Motor neuron (in vitro differentiated cells): ENCODE data around the gene TOPORS. TPM values are rescaled to one million over a fixed set of nuclear protein-coding genes. Genes with fewer than 3 reads are reported as not detected.
"Not testable (repeated sequence)": the region's sequence is repeated elsewhere in the genome, so short reads cannot be mapped to it uniquely, and the experiment has no call there.

ENCODE experiments used
- ATAC-seq, 8 experiments: fragments of 200-7000 bp; cut with Tn5 transposase; replicated peaks in 6 of 8; 2 replicates each; pipeline ENCODE4 v1.8.0; 2021; ENCODE audit warnings: mild to moderate bottlenecking in 8 of 8, moderate library complexity in 8 of 8
- H3K27ac ChIP-seq, 2 donors: fragments of 250-450 bp; sonication (Bioruptor Pico); 2 replicates each; pipeline ENCODE4 v1.9.0; 2021; ENCODE audit warnings: antibody characterized with exemption in 2 of 2, mild to moderate bottlenecking in 2 of 2, moderate library complexity in 1 of 2
- H3K4me1 ChIP-seq, 2 donors: fragments of 250-450 bp; sonication (Bioruptor Pico); replicated peaks in 1 of 2; 2 replicates each; pipeline ENCODE4 v1.6.1; 2021; ENCODE audit warnings: antibody characterized with exemption in 2 of 2, mild to moderate bottlenecking in 2 of 2, moderate library complexity in 1 of 2
- H3K4me3 ChIP-seq, 5 donors: fragments of 250-450 bp; sonication (Bioruptor Pico); 2 replicates each; pipeline ENCODE4 v1.9.0; 2021; ENCODE audit warnings: antibody characterized with exemption in 5 of 5, mild to moderate bottlenecking in 5 of 5, moderate library complexity in 4 of 5
- WGBS, 10 experiments: fragments of 450-650 bp; shearing (Covaris generic); methylation state at CpG; one replicate each; pipeline ENCODE4 v1.0.0; 2022; 5-methylcytosine and 5-hydroxymethylcytosine counted together
- in situ Hi-C, 9 experiments: fragments of 400-800 bp; cut with MboI; loops; one replicate each; pipeline ENCODE4 v1.15.0; 2021; ENCODE audit warnings: low sequenced_read_pairs in 9 of 9, low pct_unique_long_range_greater_than_20kb in 2 of 9; ENCODE audit not compliant: unreplicated experiment in 9 of 9
- total RNA-seq, 8 experiments: library from RNA; unstranded; fragments of 300-600 nt; gene quantifications; 2 replicates each; pipeline versions ENCODE4 v1.2.3 to v1.2.4, GENCODE V29; 2022

The TOPORS gene
- 10 to 100 TPM; 15.2 to 27.1 (median 21.2) TPM for total RNA-seq

- WGBS, 10 experiments = 0 to 3% (median 0%) methylated on average over 3 to 30 of the region's 46 CpGs
- in situ Hi-C loops = loop anchor here in 3 of 9 experiments (25.0 kb wide), 2 partner anchors 165 to 435 kb away; partner anchors contain the start of gene ACO1 (in 3 of the 3)
- H3K4me1 ChIP-seq = peaks cover 4 to 6% of the 10 kb centered on the region in 2 donors
Measured at GRCh38 chr9:32552172-32552872, at the start of gene TOPORS, which contains the start of gene SMIM27. TSS of gene TOPORS (minus strand) at chr9:32552586. CDS start at chr9:32552436, 150 bp downstream. TSS of gene SMIM27 (plus strand) at chr9:32552327. CDS start at chr9:32552435, 108 bp downstream.

GRCh38 chr9:32599021-32599420, 46.6 kb upstream of the TOPORS start:
- WGBS, 10 experiments = 7 to 89% (median 69%) methylated on average over 1 to 3 of the region's 3 CpGs; no CpG with 5 or more reads in 1 of the 10 experiments
- not testable (repeated sequence) for H3K4me1 ChIP-seq, H3K4me3 ChIP-seq, H3K27ac ChIP-seq, ATAC-seq
- in situ Hi-C loops = loop anchor here in 4 of 9 experiments (25.0 kb wide), 2 partner anchors 212 to 363 kb away; partner anchors contain the start of gene ACO1 (in 1 of the 4)

More at GRCh38 chr9:32552172-32552872, at the start of gene TOPORS, which contains the start of gene SMIM27:
- peak within 1 kb of the TSS; percentile 96 to 97 for H3K27ac ChIP-seq
- H3K4me3 ChIP-seq = peak within 1 kb of the TSS; percentile 75 to 100 (median 96)
- peak; percentile 72 to 78 (median 73) for ATAC-seq

- no peak for ATAC-seq
- Histone ChIP-seq H3K4me1 (no peaks in the 10 kb centered on the region), H3K4me3 (no peak overlapping the region), H3K27ac (no peak overlapping the region)
- in situ Hi-C loops = loop anchor here in 4 of 9 experiments (25.0 kb wide), 2 partner anchors 210 to 365 kb away; partner anchors contain the start of gene ACO1 (in 1 of the 4)
Measured at GRCh38 chr9:32596936-32597335, 44.5 kb upstream of the TOPORS start.

GRCh38 chr9:32596096-32596865, 43.9 kb upstream of the TOPORS start:
- 0 to 100% (median 63%) methylated on average over 1 to 4 of the region's 4 CpGs for WGBS, 10 experiments
- Histone ChIP-seq H3K4me3 (no peak overlapping the region), H3K4me1 (no peaks in the 10 kb centered on the region), H3K27ac (no peak overlapping the region)
- ATAC-seq = no peak
- in situ Hi-C loops = loop anchor here in 4 of 9 experiments (25.0 kb wide), 2 partner anchors 209 to 366 kb away; partner anchors contain the start of gene ACO1 (in 1 of the 4)

- Histone ChIP-seq H3K4me1 (no peaks in the 10 kb centered on the region), H3K4me3 (no peak overlapping the region), H3K27ac (no peak overlapping the region)
- in situ Hi-C loops = loop anchor here in 4 of 9 experiments (25.0 kb wide), 2 partner anchors 204 to 371 kb away; partner anchors contain the start of gene ACO1 (in 1 of the 4)
- WGBS, 10 experiments = 0 to 70% (median 40%) methylated on average over 1 of the region's 1 CpG
- no peak for ATAC-seq
Measured at GRCh38 chr9:32590898-32591297, 38.5 kb upstream of the TOPORS start.

- in situ Hi-C loops = loop anchor here in 4 of 9 experiments (25.0 kb wide), 2 partner anchors 203 to 372 kb away; partner anchors contain the start of gene ACO1 (in 1 of the 4)
- ATAC-seq = no peak
- no peak overlapping the region for H3K27ac ChIP-seq
- H3K4me3 ChIP-seq = no peak overlapping the region
- no peaks in the 10 kb centered on the region for H3K4me1 ChIP-seq
- 0 to 82% (median 51%) methylated on average over 1 to 2 of the region's 2 CpGs; no CpG with 5 or more reads in 2 of the 10 experiments for WGBS, 10 experiments
Measured at GRCh38 chr9:32590476-32590875, 38.1 kb upstream of the TOPORS start.

GRCh38 chr9:32589083-32589723, 36.8 kb upstream of the TOPORS start:
- peak in 6 of 8 experiments; percentile 46 to 84 (median 74) for ATAC-seq
- in situ Hi-C loops = loop anchor here in 7 of 9 experiments (10.0 to 25.0 kb wide), 4 partner anchors 202 to 386 kb away; partner anchors contain the start of gene ACO1 (in 1 of the 7)
- Histone ChIP-seq H3K4me1 (no peaks in the 10 kb centered on the region), H3K4me3 (no peak overlapping the region), H3K27ac (no peak overlapping the region)
- WGBS, 10 experiments = 0 to 67% (median 33%) methylated on average over 2 to 6 of the region's 6 CpGs

- in situ Hi-C loops = loop anchor here in 7 of 9 experiments (10.0 to 25.0 kb wide), 4 partner anchors 201 to 387 kb away; partner anchors contain the start of gene ACO1 (in 1 of the 7)
- ATAC-seq = no peak
- Histone ChIP-seq H3K4me1 (no peaks in the 10 kb centered on the region), H3K27ac (no peak overlapping the region), H3K4me3 (no peak overlapping the region)
Measured at GRCh38 chr9:32587901-32588300, 35.5 kb upstream of the TOPORS start.

GRCh38 chr9:32584784-32585183, 32.4 kb upstream of the TOPORS start:
- no peak for ATAC-seq
- H3K4me1 ChIP-seq = no peaks in the 10 kb centered on the region
- H3K4me3 ChIP-seq = no peak overlapping the region
- in situ Hi-C loops = loop anchor here in 8 of 9 experiments (5.0 to 25.0 kb wide), 5 partner anchors 197 to 390 kb away; partner anchors contain the start of gene ACO1 (in 1 of the 8)
- WGBS, 10 experiments = 0 to 71% (median 32%) methylated on average over 1 to 2 of the region's 2 CpGs
- H3K27ac ChIP-seq = no peak overlapping the region

- in situ Hi-C loops = loop anchor here in 8 of 9 experiments (5.0 to 25.0 kb wide), 5 partner anchors 194 to 393 kb away; partner anchors contain the start of gene ACO1 (in 1 of the 8)
- 0 to 100% (median 51%) methylated on average over 1 to 3 of the region's 3 CpGs; no CpG with 5 or more reads in 1 of the 10 experiments for WGBS, 10 experiments
Measured at GRCh38 chr9:32581512-32582143, 29.2 kb upstream of the TOPORS start.

GRCh38 chr9:32580631-32581300, 28.4 kb upstream of the TOPORS start:
- 0 to 75% (median 44%) methylated on average over 1 to 3 of the region's 3 CpGs; no CpG with 5 or more reads in 3 of the 10 experiments for WGBS, 10 experiments
- no peak overlapping the region for H3K4me3 ChIP-seq
- H3K27ac ChIP-seq = no peak overlapping the region
- in situ Hi-C loops = loop anchor here in 8 of 9 experiments (5.0 to 25.0 kb wide), 5 partner anchors 193 to 394 kb away; partner anchors contain the start of gene ACO1 (in 1 of the 8)
- H3K4me1 ChIP-seq = no peaks in the 10 kb centered on the region
- no peak for ATAC-seq

More at GRCh38 chr9:32581512-32582143, 29.2 kb upstream of the TOPORS start:
- Histone ChIP-seq H3K4me1 (no peaks in the 10 kb centered on the region), H3K4me3 (no peak overlapping the region), H3K27ac (no peak overlapping the region)
- peak in 6 of 8 experiments; percentile 29 to 81 (median 55) for ATAC-seq
